Measurements from ENCODE around the gene CORIN.

GRCh38 chr4:47643845-47644244, 194.0 kb downstream of the CORIN start:
- TF ChIP-seq CTCF (IDR thresholded peaks at IDR 0.05; ENCODE audit: low read depth, low read length, missing input control) = no peak
- no peak for TF ChIP-seq JUND (IDR thresholded peaks at IDR 0.05)
- TF ChIP-seq RAD21 (IDR thresholded peaks at IDR 0.05) = no peak
- TF ChIP-seq ZBTB33 (IDR thresholded peaks at IDR 0.05) = no peak
- TF ChIP-seq MAX (IDR thresholded peaks at IDR 0.05) = no peak
- TF ChIP-seq YY1 (IDR thresholded peaks at IDR 0.05) = no peak
- no peak for TF ChIP-seq REST (IDR thresholded peaks at IDR 0.05)
- no peak for TF ChIP-seq TAF1 (conservative IDR thresholded peaks at IDR 0.05)
- no peak for TF ChIP-seq EGR1 (IDR thresholded peaks at IDR 0.05; ENCODE audit: low read depth in 2 of 2)
- no peak for TF ChIP-seq FOXA1 (IDR thresholded peaks at IDR 0.05)
- TF ChIP-seq HNF4A (conservative IDR thresholded peaks at IDR 0.05) = no peak
- no peak for TF ChIP-seq HNF4G (IDR thresholded peaks at IDR 0.05)
- no peak for TF ChIP-seq RXRA (IDR thresholded peaks at IDR 0.05)
- no peak for TF ChIP-seq ATF3 (IDR thresholded peaks at IDR 0.05)
